ENCODE data around the gene NUP62.

NUP62 gene

GRCh38 chr19:49861541-49862378 is 67.5 kb downstream of the NUP62 start:
- no peak overlapping the region for H3K4me3 ChIP-seq (ENCODE audit: control insufficient read depth, low read depth, low read length)
- DNase-seq (ENCODE audit: low read depth) = no peak
- TF ChIP-seq CTCF (conservative IDR thresholded peaks at IDR 0.05; ENCODE audit: control insufficient read depth, insufficient read depth, low read depth, low read length) = no peak

- no peak for DNase-seq (ENCODE audit: low read depth)
- TF ChIP-seq CTCF (conservative IDR thresholded peaks at IDR 0.05; ENCODE audit: control insufficient read depth, insufficient read depth, low read depth, low read length) = no peak
- no peak overlapping the region for H3K4me3 ChIP-seq (ENCODE audit: control insufficient read depth, low read depth, low read length)
These were observed 68.2 kb downstream of the NUP62 start for GRCh38 chr19:49861107-49861506.

GRCh38 chr19:49860336-49861102 is 68.8 kb downstream of the NUP62 start:
- no peak overlapping the region for H3K4me3 ChIP-seq (ENCODE audit: control insufficient read depth, low read depth, low read length)
- no peak for TF ChIP-seq CTCF (conservative IDR thresholded peaks at IDR 0.05; ENCODE audit: control insufficient read depth, insufficient read depth, low read depth, low read length)
- DNase-seq (ENCODE audit: low read depth) = no peak

- TF ChIP-seq CTCF (conservative IDR thresholded peaks at IDR 0.05; ENCODE audit: control insufficient read depth, insufficient read depth, low read depth, low read length) = no peak
- no peak overlapping the region for H3K4me3 ChIP-seq (ENCODE audit: control insufficient read depth, low read depth, low read length)
- no peak for DNase-seq (ENCODE audit: low read depth)
These were observed 69.5 kb downstream of the NUP62 start for GRCh38 chr19:49859682-49860335.

GRCh38 chr19:49858088-49858985 is 71.0 kb downstream of the NUP62 start:
- no peak for TF ChIP-seq CTCF (conservative IDR thresholded peaks at IDR 0.05; ENCODE audit: control insufficient read depth, insufficient read depth, low read depth, low read length)
- DNase-seq (ENCODE audit: low read depth) = no peak

GRCh38 chr19:49857838-49858087 is 71.5 kb downstream of the NUP62 start:
- H3K4me3 ChIP-seq (ENCODE audit: control insufficient read depth, low read depth, low read length) = no peak overlapping the region
- TF ChIP-seq CTCF (conservative IDR thresholded peaks at IDR 0.05; ENCODE audit: control insufficient read depth, insufficient read depth, low read depth, low read length) = no peak
- DNase-seq (ENCODE audit: low read depth) = no peak

More at GRCh38 chr19:49858088-49858985, 71.0 kb downstream of the NUP62 start:
- no peak overlapping the region for H3K4me3 ChIP-seq (ENCODE audit: control insufficient read depth, low read depth, low read length)
